Activated CD4-positive, alpha-beta memory T cell treated with anti-CD3 and anti-CD28 coated beads, Interleukin-2, amount 10 ng/mL, durations not matched to agents 7 days and 5 days (primary cell): Measurements from ENCODE around the gene B3GNT9. TPM values are rescaled to one million over a fixed set of nuclear protein-coding genes. Genes with fewer than 3 reads are reported as not detected.
A peak's percentile ranks its signal among the peaks of the same experiment; 100 is the strongest.

ENCODE experiments used
- CTCF ChIA-PET: fragments of 350-600 bp; sonication (Branson Sonifier 250); formaldehyde crosslinking; loops from one replicate; lab custom pipeline; 2021; ENCODE audit warnings: antibody characterized with exemption, inconsistent platforms; lab: Charles Lee
- POLR2A ChIA-PET: fragments of 350-600 bp; sonication (Branson Sonifier 250); formaldehyde crosslinking; loops from one replicate; lab custom pipeline; 2021; ENCODE audit warnings: antibody characterized with exemption; lab: Charles Lee
- DNase-seq: peaks from one replicate; pipeline ENCODE4 v3.0.0-alpha.2; 2020
- H3K27ac Mint-ChIP-seq: one replicate; pipeline ENCODE4 v1.8.0; 2021; ENCODE audit warnings: mild to moderate bottlenecking, mixed read lengths
- H3K27me3 Mint-ChIP-seq: one replicate; pipeline ENCODE4 v1.8.0; 2021; ENCODE audit warnings: mixed read lengths
- H3K36me3 Mint-ChIP-seq: one replicate; pipeline ENCODE4 v1.8.0; 2021; ENCODE audit warnings: low read depth, mixed read lengths
- H3K4me1 Mint-ChIP-seq: one replicate; pipeline ENCODE4 v1.8.0; 2021; ENCODE audit warnings: mixed read lengths
- H3K4me3 Mint-ChIP-seq: one replicate; pipeline ENCODE4 v1.8.0; 2021; ENCODE audit warnings: mild to moderate bottlenecking, mixed read lengths
- H3K9me3 Mint-ChIP-seq: one replicate; pipeline ENCODE4 v1.8.0; 2021; ENCODE audit warnings: mixed read lengths
- total RNA-seq, 2 experiments: library from RNA; stranded (reverse); gene quantifications; one replicate each; pipeline ENCODE4 v1.2.3, GENCODE V29; 2021

Gene B3GNT9
- total RNA-seq, 2 experiments from 2014 or later = 14.6 to 16.2 TPM

- no peaks in the 10 kb centered on the region for H3K27me3 Mint-ChIP-seq
- H3K4me3 Mint-ChIP-seq = no peak overlapping the region
- H3K9me3 Mint-ChIP-seq = no peaks in the 10 kb centered on the region
Observed at GRCh38 chr16:67104061-67104460, 46.7 kb downstream of the B3GNT9 start.

GRCh38 chr16:67101311-67102082 lies 49.3 kb downstream of the B3GNT9 start:
- ChIA-PET CTCF (interaction anchor here (0.7 to 7.7 kb wide), 12 partner anchors 10 to 141 kb away, joined by 3 to 88 read pairs (median 5); partner anchors contain the start of genes CBFB and CES3), POLR2A (interaction anchor here (0.9 to 2.0 kb wide), 5 partner anchors 10 to 88 kb away, joined by 3 to 5 read pairs (median 3); partner anchors contain the start of gene B3GNT9)
- Mint-ChIP-seq H3K36me3 (peaks cover 23% of the 10 kb centered on the region), H3K27me3 (no peaks in the 10 kb centered on the region), H3K27ac (no peak overlapping the region), H3K4me3 (no peak overlapping the region), H3K9me3 (no peaks in the 10 kb centered on the region), H3K4me1 (peaks cover 2% of the 10 kb centered on the region)
- no peak for DNase-seq

More at GRCh38 chr16:67104061-67104460, 46.7 kb downstream of the B3GNT9 start:
- ChIA-PET POLR2A (interaction anchor here (0.6 to 1.3 kb wide), 3 partner anchors 45 to 228 kb away, joined by 3 to 4 read pairs (median 3); no protein-coding TSS in a partner anchor), CTCF (interaction anchor here (0.9 to 7.7 kb wide), 7 partner anchors 13 to 128 kb away, joined by 3 to 88 read pairs (median 6); partner anchors contain the start of gene B3GNT9)
- peak overlapping the region; percentile 8 for H3K27ac Mint-ChIP-seq
- H3K36me3 Mint-ChIP-seq = peaks cover 22% of the 10 kb centered on the region
- peaks cover 2% of the 10 kb centered on the region for H3K4me1 Mint-ChIP-seq
- DNase-seq = no peak

- no peak overlapping the region for H3K27ac Mint-ChIP-seq
Observed at GRCh38 chr16:67100569-67101310, 50.1 kb downstream of the B3GNT9 start.

GRCh38 chr16:67098599-67098998 lies 52.2 kb downstream of the B3GNT9 start:
- Mint-ChIP-seq H3K4me3 (no peak overlapping the region), H3K36me3 (peaks cover 33% of the 10 kb centered on the region), H3K9me3 (no peaks in the 10 kb centered on the region), H3K27me3 (no peaks in the 10 kb centered on the region), H3K27ac (no peak overlapping the region), H3K4me1 (peaks cover 2% of the 10 kb centered on the region)
- CTCF ChIA-PET = interaction anchor here (0.9 to 7.7 kb wide), 6 partner anchors 53 to 151 kb away, joined by 3 to 88 read pairs (median 3); no protein-coding TSS in a partner anchor
- no peak for DNase-seq
- POLR2A ChIA-PET = interaction anchor here (0.9 kb wide), 1 partner anchor 11 kb away, joined by 3 read pairs; no protein-coding TSS in a partner anchor

More at GRCh38 chr16:67100569-67101310, 50.1 kb downstream of the B3GNT9 start:
- peaks cover 23% of the 10 kb centered on the region for H3K36me3 Mint-ChIP-seq
- H3K4me1 Mint-ChIP-seq = peaks cover 2% of the 10 kb centered on the region
- H3K9me3 Mint-ChIP-seq = no peaks in the 10 kb centered on the region
- H3K27me3 Mint-ChIP-seq = no peaks in the 10 kb centered on the region
- H3K4me3 Mint-ChIP-seq = no peak overlapping the region
- DNase-seq = no peak
- POLR2A ChIA-PET = interaction anchor here (0.9 to 2.0 kb wide), 5 partner anchors 9 to 87 kb away, joined by 3 to 5 read pairs (median 4); no protein-coding TSS in a partner anchor
- CTCF ChIA-PET = interaction anchor here (0.7 to 7.7 kb wide), 12 partner anchors 10 to 140 kb away, joined by 3 to 88 read pairs (median 5); partner anchors contain the start of genes CBFB and CES3

Other genes starting within 250 kb of the B3GNT9 start
- gene CDH16, start 232.1 kb downstream of the B3GNT9 start, total RNA-seq = not detected
- gene RRAD, start 225.5 kb downstream of the B3GNT9 start, total RNA-seq = 1 to 10 TPM; 1.0 to 1.3 TPM
- gene CIAO2B, start 216.6 kb downstream of the B3GNT9 start, total RNA-seq = 100 to 1,000 TPM; 116 to 121 TPM
- gene CES2, start 215.5 kb downstream of the B3GNT9 start, total RNA-seq = 10 to 100 TPM; 32.9 to 33.5 TPM
- gene CES3, start 189.7 kb downstream of the B3GNT9 start, total RNA-seq = 1 to 10 TPM; 6.1 to 6.3 TPM
- 10 to 100 TPM; 37.8 to 39.3 TPM for gene CES4A, start 162.4 kb downstream of the B3GNT9 start, total RNA-seq
- 100 to 1,000 TPM; 236 to 238 TPM for gene CBFB, start 121.8 kb downstream of the B3GNT9 start, total RNA-seq
- 10 to 100 TPM; 12.4 to 13.3 TPM for gene PHAF1, start 41.1 kb downstream of the B3GNT9 start, total RNA-seq
- 10 to 100 TPM; 96.9 to 97.3 TPM for gene TRADD, start 8.9 kb upstream of the B3GNT9 start, total RNA-seq
- 10 to 100 TPM; 52.3 to 54.4 TPM for gene FBXL8, start 9.0 kb upstream of the B3GNT9 start, total RNA-seq
- 100 to 1,000 TPM; 107 to 110 TPM for gene HSF4, start 13.7 kb upstream of the B3GNT9 start, total RNA-seq
- 10 to 100 TPM; 35.6 to 36.7 TPM for gene NOL3, start 19.5 kb upstream of the B3GNT9 start, total RNA-seq
- gene MATCAP1, start 33.0 kb upstream of the B3GNT9 start, total RNA-seq = 10 to 100 TPM; 63.9 to 70.9 TPM
- not detected for gene EXOC3L1, start 39.1 kb upstream of the B3GNT9 start, total RNA-seq
- 100 to 1,000 TPM; 127 to 131 TPM for gene E2F4, start 41.2 kb upstream of the B3GNT9 start, total RNA-seq
- 1 to 10 TPM; 7.3 to 8.3 TPM for gene ELMO3, start 48.1 kb upstream of the B3GNT9 start, total RNA-seq
- 10 to 100 TPM; 39.6 to 39.7 TPM for gene TMEM208, start 76.1 kb upstream of the B3GNT9 start, total RNA-seq
- gene FHOD1, start 96.5 kb upstream of the B3GNT9 start, total RNA-seq = 10 to 100 TPM; 94.8 to 99.1 TPM
- gene SLC9A5, start 98.0 kb upstream of the B3GNT9 start, total RNA-seq = 1 to 10 TPM; 2.2 to 2.8 TPM
- 10 to 100 TPM in 1 of 2 experiments, 1 to 10 TPM in 1; 9.2 to 10.9 TPM for gene PLEKHG4, start 128.5 kb upstream of the B3GNT9 start, total RNA-seq
- gene KCTD19, start 175.7 kb upstream of the B3GNT9 start, total RNA-seq = under 1 TPM; 0.20 to 0.48 TPM
- gene LRRC36, start 175.8 kb upstream of the B3GNT9 start, total RNA-seq = not detected
- gene TPPP3, start 242.5 kb upstream of the B3GNT9 start, total RNA-seq = not detected